Measurements from ENCODE around the gene TBCD.
"Not testable (repeated sequence)": the region's sequence is repeated elsewhere in the genome, so short reads cannot be mapped to it uniquely, and the experiment has no call there.

Gene TBCD

DNA sequence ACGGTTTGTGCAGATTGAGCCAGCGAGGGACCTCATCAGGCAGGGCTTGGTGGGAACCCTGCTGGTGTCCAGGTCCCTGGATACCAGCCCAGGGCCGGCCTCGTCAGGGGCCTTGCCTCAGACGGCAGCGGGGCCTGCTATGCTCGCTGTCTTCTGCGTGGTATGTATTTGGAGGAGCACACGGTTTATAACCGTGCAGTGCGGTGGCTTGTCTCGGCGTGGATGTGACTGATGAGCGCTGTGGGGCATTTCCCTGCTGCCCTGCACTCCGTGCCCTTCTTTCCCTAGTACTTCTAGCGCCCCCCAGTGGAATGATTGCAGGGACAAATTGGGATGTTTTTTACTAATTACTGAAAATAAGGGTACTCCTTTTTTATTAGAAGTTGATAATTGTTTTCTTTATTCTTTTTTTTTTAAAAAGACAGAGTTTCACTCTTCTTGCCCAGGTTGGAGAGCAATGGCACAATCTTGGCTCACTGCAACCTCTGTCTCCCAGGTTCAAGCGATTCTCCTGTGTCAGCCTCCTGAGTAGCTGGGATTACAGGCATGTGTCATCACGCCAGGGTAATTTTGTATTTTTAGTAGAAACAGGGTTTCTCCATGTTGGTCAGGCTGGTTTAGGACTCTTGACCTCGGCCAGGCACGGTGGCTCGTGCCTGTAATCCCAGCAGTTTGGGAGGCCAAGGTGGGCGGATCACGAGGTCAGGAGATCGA, 15.3 kb downstream of the TBCD start:
- no peak for DNase-seq (ENCODE audit: low read depth in 2 of 2)

DNA sequence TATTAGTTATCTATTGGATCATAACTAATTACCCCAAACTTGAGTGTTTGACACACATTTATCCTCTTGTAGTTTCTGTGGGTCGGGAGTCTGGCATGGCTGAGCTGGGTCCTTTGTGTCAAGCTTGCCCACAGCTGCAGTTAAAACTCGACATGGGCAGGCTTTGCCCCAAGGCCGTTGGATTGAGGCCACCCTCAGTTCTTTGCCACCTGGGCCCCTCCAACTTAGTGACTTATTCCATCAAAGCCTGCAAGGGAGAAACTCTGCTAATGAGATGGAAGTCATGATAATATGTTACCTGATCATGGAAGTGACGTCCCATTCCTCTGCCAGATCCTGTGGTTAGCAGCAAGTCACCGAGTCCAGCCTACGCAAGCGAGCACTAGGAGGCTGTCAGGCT, 17.2 kb downstream of the TBCD start:
- no peak for DNase-seq (ENCODE audit: low read depth in 2 of 2)

DNA sequence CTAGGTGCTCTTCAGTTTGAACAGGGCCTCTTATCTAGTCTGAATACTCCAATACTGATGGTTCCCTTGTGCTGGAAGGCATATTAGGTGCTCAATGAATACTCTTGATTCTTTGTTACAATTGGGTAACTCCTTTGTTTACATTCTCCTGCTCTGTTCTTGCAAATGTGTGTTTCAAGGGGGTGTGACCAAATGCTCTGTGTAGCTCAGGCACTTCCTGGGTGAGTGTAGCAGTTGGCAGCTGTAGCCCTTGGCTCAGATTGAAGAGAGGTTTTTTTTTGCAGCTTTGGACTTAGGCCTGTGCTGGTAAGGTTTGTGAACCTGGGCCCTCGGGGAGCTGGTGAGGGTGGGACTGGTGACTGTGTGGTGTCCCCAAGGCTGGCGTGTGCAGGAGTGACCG, 20.2 kb downstream of the TBCD start:
- DNase-seq (ENCODE audit: low read depth in 2 of 2), result no peak

DNA sequence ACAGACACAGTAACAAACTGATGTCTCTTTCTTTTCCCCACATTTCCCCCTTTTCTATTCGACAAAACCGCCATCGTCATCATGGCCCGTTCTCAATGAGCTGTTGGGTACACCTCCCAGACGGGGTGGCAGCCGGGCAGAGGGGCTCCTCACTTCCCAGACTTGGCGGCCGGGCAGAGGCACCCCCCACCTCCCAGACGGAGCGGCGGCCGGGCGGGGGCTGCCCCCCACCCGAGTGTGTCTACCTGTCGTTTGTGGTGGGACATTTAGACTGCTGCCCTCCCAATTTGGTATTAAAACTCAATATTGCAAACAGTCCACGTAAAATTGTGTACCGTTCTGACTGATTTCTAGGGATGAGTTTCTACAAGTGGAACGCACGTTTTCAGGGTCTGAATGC, 22.6 kb downstream of the TBCD start:
- not testable (repeated sequence) for DNase-seq (ENCODE audit: low read depth in 2 of 2)

DNA sequence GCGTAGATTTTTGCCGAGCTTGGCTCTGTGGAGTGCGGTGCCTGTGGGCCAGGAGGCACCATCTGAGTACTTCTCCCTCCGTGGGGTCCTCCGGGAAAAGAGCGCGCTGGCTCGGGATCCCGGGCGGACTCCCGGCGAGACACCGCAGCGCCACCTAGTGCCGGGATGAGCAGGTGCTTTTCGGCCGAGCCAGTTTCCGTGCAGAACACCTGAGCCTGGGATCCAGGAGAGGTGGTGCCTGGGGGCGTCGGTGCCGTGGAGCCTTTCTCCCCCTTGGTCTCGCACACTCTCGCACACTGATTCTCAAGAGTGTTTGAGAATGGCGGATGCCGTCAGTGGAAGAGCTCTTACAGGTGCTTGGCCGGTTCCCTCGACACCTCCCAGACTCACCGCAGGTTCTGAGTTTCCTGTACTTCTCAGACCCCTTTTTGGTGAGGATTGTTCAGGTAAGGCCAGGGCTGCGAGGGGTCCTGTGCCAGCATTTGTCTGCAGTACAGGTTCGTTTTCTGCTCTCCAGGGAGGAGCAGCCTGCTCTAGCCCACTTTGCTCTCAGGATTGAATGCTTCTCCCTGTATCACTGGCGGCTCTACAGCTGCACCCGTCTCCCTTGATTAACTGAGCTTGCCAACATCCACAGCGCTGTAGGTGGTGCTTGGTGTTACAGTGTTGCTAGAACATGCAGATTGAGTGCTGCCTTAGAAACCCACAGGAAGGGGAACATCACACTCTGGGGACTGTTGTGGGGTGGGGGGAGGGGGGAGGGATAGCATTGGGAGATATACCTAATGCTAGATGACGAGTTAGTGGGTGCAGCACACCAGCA, 23.3 kb downstream of the TBCD start:
- DNase-seq (ENCODE audit: low read depth in 2 of 2), result no peak

DNA sequence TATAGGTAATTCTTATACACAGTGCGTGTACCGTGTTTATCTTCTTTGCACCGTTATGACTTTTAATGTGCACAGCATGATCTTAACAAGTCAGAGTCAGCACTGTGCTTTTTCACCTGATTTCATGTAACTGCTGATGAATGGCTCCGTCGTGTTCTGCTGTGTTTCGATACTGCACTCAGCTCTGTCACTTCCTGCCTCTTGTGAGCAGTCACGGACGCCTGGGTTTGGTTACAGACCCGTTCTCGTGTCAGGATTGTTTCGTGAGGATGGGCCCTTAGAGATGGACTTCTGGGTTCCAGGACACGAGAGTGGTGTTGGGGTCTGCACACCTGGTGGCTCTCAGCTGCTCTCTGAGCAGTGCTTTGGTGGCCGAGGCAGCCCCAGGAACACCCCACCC, 24.6 kb downstream of the TBCD start:
- no peak for DNase-seq (ENCODE audit: low read depth in 2 of 2)

DNA sequence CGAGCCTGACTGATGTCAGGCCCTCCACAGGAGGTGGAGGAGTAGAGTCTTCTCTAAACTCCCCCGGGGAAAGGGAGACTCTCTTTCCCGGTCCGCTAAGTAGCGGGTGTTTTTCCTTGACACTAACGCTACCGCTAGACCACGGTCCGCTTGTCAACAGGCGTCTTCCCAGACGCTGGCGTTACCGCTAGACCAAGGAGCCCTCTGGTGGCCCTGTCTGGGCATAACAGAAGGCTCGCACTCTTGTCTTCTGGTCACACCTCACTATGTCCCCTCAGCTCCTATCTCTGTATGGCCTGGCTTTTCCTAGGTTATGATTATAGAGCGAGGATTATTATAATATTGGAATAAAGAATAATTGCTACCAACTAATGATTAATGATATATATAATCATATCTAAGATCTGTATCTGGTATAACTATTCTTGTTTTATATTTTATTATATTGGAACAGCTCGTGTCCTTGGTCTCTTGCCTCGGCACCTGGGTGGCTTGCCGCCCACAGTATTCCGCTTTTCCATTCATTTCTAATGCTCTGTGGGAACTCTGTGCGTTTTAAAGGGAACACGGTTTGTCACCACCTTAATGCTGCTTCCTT, 26.0 kb downstream of the TBCD start:
- DNase-seq (ENCODE audit: low read depth in 2 of 2), result not testable (repeated sequence)

DNA sequence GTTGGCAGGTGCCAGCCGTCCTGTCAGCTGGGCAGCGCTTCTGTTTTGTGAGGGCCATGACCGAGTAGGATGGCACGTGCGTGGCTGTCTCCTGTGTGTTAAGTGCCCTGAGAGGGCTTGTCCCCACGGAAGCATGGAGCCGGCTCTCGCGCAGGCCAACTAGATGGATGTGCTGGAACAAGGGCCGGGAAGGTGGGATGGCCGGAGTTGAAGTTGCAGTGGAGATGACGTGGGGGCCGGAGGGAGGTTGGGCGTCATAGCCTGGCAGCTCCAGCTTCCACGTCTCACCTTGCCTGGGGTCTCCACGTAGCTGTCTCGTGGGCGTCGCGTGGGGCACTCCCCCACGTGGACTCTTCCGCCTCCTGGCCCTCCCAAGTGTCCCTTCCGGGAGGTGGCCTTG, 27.7 kb downstream of the TBCD start:
- no peak for DNase-seq (ENCODE audit: low read depth in 2 of 2)

DNA sequence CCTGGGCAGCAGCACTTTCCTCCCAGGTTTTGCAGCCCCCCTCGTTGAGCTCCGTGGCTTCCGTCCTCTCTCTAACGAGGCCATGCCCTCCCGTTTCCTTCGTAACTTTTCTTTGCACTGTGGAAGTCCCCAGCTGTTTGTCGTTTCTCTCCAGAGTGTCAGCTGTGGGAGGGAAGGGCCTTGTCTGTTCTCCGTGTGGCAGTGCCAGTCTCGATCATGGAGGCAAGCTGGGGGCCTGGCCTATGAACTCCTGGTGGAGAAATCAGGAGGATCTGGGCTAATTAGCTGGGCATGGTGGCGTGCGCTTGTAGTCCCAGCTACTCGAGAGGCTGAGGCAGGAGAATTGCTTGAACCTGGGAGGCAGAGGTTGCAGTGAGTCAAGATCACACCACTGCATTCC, 28.3 kb downstream of the TBCD start:
- no peak for DNase-seq (ENCODE audit: low read depth in 2 of 2)

DNA sequence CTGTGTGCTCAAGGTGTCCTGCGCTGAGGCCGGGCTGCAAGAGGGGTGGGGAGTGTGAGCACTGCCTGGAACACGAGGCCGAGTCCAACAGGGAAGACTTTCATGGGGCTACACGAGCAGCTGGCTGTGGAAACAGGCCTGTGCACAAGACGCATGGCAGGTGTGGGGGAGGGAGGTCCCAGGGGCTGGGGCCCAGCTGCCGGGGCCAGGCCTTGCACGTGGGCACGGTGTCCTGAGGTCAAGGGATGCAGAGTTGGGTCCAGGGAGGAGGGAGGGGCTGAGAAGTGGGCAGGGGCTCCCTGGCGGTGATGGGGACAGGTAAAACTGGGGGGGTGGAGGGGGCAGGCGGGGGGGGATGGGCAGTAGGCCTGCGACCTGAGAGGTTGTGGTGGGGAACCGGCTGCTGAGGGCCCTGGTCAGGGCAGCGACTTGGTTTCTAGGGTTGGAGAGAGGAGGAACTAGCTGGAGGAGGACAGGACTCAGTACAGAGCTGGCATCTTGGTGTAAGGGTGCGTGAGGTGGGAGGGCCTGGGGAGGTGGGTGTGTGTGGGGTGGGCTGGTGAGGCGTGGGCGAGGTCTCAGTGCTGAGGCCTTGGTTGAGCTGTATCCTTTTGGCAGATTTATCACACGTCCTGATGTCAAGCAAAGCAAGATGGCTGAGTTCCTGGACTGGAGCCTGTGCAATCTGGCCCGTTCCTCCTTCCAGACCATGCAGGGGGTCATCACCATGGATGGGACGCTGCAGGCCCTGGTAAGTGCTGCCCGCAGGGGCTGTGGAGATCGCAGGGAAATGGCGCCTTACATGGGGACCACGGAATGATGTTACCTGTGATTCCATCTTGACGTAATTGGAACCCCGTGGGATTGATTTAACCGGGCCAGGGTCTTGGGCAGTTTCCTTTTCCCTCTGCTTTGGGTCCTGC, 29.4 kb downstream of the TBCD start:
- DNase-seq (ENCODE audit: low read depth in 2 of 2), result no peak

DNA sequence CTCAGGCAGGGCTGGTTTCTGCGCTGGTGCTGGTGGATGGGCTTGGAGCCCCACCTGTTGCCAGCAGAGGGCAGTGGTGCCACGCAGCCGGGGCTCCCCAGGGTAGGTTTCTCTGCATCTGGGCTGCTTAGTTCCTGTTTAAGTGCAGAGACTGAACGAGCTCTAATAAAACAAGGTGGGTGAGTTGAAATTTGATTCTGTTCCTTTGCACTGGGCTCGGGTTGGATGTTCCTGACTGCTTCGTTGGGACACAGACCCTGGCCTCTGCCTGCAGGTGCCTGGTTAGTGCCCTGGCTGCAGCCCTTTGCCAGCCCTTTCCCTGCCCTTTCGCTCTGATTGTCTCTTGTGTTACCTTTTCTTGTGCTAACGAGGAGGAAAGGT, 30.0 kb downstream of the TBCD start:
- DNase-seq (ENCODE audit: low read depth in 2 of 2), result peak; percentile 60 to 64

DNA sequence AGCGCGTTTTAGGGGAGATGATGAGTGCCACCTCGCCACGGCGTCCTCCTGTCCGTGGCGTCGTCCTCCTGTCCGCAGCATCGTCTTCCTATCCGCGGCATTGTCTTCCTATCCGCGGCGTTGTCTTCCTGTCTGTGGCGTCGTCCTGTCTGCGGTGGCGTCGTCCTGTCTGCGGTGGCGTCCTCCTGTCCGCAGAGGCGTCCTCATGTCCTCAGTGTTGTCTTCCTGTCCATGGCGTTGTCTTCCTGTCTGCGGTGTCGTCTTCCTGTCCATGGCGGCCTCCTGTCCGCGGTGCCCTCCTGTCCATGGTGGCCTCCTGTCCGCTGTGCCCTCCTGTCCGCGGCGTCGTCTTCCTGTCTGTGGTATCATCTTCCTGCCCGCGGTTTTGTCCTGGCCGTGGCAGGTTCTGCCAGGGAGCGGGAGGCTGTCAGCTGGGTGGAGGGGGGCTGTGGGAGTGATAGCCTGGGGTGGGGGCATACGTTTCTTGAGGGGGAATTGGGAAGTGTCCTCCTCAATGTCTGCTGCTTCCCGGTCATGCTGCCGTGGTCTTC, 30.9 kb downstream of the TBCD start:
- no peak for DNase-seq (ENCODE audit: low read depth in 2 of 2)

DNA sequence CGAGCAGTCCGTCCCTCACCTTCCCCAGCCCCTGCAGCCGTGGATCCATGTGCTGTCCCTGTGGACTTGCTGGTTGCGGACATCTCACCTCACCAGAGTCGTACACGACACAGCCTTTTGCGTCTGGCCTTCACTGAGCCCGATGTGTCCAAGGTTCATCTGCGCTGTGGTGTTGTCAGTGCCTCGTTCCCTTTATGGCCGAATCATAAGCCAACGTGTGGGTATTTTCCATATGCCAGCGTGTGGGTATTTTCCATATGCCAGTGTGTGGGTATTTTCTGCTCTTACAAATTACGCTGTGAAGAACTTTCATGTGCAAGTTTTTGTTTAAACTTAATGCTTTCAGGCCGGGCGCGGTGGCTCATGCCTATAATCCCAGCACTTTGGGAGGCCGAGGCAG, 31.6 kb downstream of the TBCD start:
- DNase-seq (ENCODE audit: low read depth in 2 of 2), result no peak

DNA sequence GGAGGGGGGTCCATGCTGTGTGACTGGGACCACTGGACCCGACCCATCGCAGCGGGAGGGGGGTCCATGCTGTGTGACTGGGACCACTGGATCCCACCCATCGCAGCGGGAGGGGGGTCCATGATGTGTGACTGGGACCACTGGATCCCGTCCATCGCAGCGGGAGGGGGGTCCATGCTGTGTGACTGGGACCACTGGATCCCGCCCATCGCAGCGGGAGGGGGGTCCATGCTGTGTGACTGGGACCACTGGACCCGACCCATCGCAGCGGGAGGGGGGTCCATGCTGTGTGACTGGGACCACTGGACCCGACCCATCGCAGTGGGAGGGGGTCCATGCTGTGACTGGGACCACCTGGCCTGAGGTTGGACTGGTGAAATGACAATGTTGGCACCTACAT, 33.7 kb downstream of the TBCD start:
- DNase-seq (ENCODE audit: low read depth in 2 of 2), result not testable (repeated sequence)

DNA sequence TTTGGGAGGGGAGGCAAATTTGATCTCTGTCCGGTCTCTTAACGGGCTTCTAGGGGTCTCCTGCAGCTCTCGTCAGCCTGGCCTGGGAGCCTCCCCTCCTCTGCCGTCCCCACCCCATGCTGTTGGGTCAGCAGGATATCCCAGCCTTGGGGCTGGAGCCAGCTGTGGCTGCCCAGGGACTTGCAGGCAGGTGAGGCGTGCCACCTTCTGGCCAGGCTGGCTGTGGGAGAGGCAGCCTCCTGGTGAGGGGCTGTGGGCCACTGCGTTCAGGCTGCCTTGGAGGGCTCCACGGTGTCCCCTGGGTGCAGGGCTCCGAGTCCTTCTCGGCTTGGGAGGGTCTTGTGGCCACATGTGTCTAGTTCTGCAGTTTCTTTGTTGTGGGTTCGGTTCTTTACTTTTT, 34.6 kb downstream of the TBCD start:
- DNase-seq (ENCODE audit: low read depth in 2 of 2), result no peak

DNA sequence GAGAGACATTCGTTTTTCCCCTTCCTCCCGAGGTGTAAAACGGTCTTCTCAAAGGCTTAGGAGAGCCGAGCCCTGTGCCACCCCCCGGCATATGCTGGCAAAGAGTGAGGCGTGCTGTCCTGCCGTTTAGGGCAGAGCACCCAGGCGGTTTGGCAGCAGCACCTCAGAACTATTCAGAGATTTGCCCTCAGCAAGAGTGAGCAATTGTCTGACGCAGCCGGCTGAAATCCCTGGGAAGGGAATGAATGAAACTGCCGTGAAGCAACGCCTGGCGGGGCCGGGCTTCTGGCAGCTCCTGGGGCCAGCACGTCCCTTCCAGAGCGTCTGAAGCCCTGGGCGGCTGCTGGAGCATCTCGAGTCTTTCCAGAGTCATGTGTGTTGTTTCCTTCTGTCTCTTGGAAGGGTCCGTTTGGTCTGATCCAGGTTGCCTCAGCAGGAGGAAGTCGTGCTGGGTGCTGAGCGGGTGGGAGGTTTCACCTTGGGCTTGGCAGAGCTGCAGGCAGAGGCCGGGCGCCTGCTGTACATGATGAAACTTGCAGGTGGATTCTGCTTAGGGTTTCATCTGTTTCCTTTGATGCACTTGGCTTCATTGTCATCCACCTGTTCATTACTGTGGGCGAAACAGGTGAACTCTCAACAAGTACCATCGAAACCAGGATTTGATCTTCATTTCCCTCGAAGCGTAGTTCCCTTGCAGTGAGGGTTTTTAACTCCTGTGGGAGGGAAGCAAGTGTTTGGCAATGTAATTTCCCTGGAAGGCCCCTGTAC, 35.4 kb downstream of the TBCD start:
- no peak for DNase-seq (ENCODE audit: low read depth in 2 of 2)

DNA sequence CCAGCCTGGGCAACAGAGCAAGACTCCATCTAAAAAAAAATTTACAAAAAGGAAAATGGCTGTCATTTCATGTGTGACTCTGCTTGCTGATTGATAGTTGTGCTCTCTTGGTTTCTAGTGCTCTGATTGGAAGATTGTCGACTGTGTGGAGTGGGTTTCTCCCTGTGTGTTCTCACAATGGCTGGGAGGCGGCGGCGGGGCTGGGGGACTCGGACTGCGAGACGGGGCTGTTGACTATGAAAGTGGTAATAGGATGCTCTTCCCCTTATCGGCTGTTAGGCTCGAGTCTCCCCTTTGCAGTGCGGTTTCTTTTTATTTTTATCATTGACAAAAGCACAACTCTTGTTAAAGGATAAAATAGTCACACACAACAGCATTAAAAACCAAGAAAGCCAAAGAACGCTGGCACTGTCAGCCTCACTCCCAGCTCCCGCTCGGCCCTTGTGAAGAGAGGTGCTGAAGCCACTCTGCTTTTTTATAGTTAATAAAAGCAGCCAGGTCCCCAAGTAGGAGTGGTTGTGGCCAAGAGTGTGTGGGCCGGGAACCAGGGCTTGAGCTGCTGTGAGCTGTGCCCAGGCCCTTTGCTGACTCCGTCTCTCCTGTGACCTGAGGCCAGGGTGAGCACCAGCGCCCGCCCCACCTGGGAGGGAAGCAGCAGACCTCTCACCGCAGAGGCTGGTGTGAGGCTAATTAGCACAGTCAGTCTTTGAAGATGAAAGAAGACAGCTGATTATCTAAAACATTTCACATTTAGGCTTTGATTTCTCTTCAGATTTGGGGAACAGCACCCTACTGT, 36.5 kb downstream of the TBCD start:
- DNase-seq (ENCODE audit: low read depth in 2 of 2), result no peak

DNA sequence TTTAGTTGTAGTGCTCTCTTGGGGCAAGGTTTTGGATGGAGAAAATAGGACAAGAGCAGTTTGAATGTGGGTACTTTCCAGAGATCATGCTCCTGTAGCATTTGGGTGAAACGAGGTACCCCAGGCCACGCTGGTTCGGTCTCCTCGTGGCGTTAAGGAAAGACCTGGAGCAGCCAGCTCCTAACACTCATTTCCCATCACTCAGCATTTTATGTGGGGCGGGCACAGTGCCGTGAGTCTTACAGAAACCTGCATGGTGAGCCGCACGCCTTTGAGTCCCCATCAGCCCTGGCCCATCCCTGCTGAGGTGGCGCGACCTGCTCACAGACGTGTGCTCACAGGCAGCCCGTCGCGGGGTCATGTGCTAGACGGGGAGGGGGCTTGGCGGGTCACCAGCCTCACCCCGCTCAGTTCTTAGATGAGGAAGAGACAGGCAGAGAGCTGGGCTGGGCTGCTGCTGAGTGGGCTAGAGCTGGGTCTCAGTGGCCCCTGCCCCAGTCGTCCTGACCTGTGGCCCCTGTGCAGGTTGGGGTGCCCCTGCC, 37.3 kb downstream of the TBCD start:
- no peak for DNase-seq (ENCODE audit: low read depth in 2 of 2)

DNA sequence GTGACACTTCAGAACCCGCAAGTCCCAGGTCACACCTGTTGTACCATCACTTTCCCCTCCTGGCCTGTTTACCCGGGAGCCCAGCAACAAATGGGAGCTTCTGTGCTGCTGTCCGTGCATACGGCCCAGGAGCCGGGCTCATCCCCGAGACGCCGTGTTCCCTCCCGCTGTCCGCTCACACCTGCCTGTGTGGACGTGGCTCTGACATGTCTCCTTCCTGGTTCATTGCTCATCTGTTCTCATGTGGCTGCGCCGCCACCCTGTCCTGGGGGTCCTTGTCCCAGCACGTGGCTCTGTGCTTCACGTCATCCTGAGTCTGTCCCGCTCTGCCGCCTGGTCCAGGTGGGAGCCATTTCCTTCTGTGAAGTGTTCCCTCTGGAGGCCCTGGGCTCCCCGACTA, 37.9 kb downstream of the TBCD start:
- no peak for DNase-seq (ENCODE audit: low read depth in 2 of 2)

DNA sequence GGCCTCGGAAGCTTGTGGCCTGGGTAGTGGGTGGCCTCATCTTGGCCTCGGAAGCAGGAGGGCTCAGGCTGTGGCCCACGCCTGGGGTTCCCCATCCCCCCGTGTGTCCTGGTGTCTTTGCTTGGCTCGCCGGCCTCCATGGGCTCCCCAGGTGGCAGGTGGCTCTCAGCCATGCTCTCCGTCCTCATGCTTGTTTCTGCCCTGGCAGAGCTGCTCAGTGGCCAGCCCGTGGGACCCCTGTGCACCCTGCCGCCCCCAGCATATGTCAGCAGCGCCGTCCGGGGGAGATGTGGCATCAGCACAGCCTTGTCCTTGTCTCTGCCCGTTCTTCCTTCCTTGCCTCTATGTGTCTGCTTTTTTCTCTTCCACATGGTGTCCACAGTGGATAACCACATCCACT, 38.5 kb downstream of the TBCD start:
- DNase-seq (ENCODE audit: low read depth in 2 of 2), result no peak

Measured in stimulated activated CD8-positive, alpha-beta memory T cell treated with anti-CD3 and anti-CD28 coated beads, Interleukin-15, amount 100 ng/mL, for 48 hours (primary cell).